Vagina (tissue), 2 donors: ENCODE data around the gene CREM.

Source experiments
- CTCF ChIP-seq, 3 experiments: fragments of 450-650 bp in 2 of 3; fragments of 200-600 bp in 1 of 3; sonication (generic) in 1 of 3; IDR thresholded peaks; one replicate each; pipeline ENCODE4 v1.5.1; 2017 to 2019; ENCODE audit warnings: antibody characterized with exemption in 3 of 3, mild to moderate bottlenecking in 2 of 3, moderate library complexity in 2 of 3
- POLR2A ChIP-seq, 2 donors: fragments of 450-650 bp; IDR thresholded peaks; one replicate each; pipeline ENCODE4 v1.6.1; 2017; ENCODE audit warnings: antibody characterized with exemption in 2 of 2, mild to moderate bottlenecking in 2 of 2, moderate library complexity in 2 of 2

GRCh38 chr10:35112571-35112970, 14.1 kb upstream of the CREM start:
- TF ChIP-seq POLR2A (IDR thresholded peaks at IDR 0.05) (no peak), CTCF (IDR thresholded peaks at IDR 0.05) (no peak)
